PC-3 (cell line): ENCODE results near the gene JPT2.

Experiments
- CTCF ChIP-seq: fragments of 300-600 bp; sonication (generic); conservative IDR thresholded peaks from 2 replicates; pipeline ENCODE4 v1.5.1; 2017; ENCODE audit warnings: antibody characterized with exemption, low read depth, mild to moderate bottlenecking, low read length
- EZH2 ChIP-seq: fragments of 300-600 bp; sonication (generic); IDR thresholded peaks from one replicate; pipeline ENCODE4 v1.6.1; 2017; ENCODE audit warnings: antibody characterized with exemption, mild to moderate bottlenecking, low read length; ENCODE audit not compliant: unreplicated experiment

DNA sequence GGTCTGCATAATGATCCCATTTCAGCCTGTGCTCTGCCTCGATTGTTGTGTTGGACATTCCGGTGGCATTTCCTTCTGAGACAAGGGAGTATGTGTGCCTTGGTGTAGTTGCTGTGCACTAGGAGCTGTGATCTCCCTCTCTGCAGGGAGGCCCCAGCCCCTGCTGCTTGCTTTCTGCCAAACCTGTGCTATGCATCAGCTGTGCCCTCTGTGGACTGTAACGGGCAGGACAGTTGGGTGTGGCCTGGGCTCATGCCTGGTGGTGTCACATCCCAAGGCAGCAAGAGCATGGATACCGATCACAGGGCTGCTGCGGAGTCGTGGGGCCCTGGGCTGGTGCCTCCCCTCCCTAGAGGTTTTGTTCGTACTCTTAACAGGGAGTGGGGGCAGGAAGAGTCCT, 3.8 kb upstream of the JPT2 start:
- TF ChIP-seq CTCF (no peak), EZH2 (no peak)
